H1 (cell line): ENCODE measurements around the gene SLC1A4. TPM values are rescaled to one million over a fixed set of nuclear protein-coding genes. Genes with fewer than 3 reads are reported as not detected.

Experiments used
- ATF3 ChIP-seq: IDR thresholded peaks from 2 replicates; pipeline ENCODE4 v1.6.1; 2011; ENCODE audit warnings: low read depth, mild to moderate bottlenecking, low read length; ENCODE audit not compliant: insufficient read depth
- SP4 ChIP-seq: IDR thresholded peaks from 2 replicates; pipeline ENCODE4 v1.6.1; 2012; ENCODE audit warnings: low read length, inconsistent platforms
- ZNF274 ChIP-seq: IDR thresholded peaks from 2 replicates; pipeline ENCODE4 v1.7.0; 2012; ENCODE audit warnings: low read length, borderline replicate concordance; ENCODE audit errors: extremely low read depth
- polyA plus RNA-seq, 7 experiments: library from polyadenylated mRNA; depleted of rRNA in 3 of 7; stranded (reverse) in 5 of 7; unstranded in 2 of 7; fragments of >200 nt in 5 of 7; fragments of 200-250 nt in 2 of 7; gene quantifications; 1 replicate in 5 of 7; 2 replicates in 1 of 7; 4 replicates in 1 of 7; pipeline versions ENCODE4 v1.2.1 to v1.2.3, GENCODE V29; 2011 to 2013; ENCODE audit warnings: missing spikeins in 2 of 7, mixed read lengths in 2 of 7
- total RNA-seq: library from RNA; stranded (reverse); fragmentation: NEBNext Ultra II Directional; extraction: Animal tissue kit (Norgen Biotek cat#: 25700); gene quantifications from 2 replicates; pipeline ENCODE4 v1.2.1, GENCODE V29; 2021

Gene SLC1A4
- total and polyA plus RNA-seq, 2 of the 8 experiments (the other 6 are each of a cell fraction or from before 2014, with no cell fraction given), result 0.44 to 0.86 TPM

- TF ChIP-seq ATF3 (no peak), ZNF274 (no peak), SP4 (no peak)
These were observed 32.5 kb downstream of the SLC1A4 start (continued) for GRCh38 chr2:65021709-65022108.
